Measurements from ENCODE around the gene PLTP. TPM values are rescaled to one million over a fixed set of nuclear protein-coding genes. Genes with fewer than 3 reads are reported as not detected.
A peak's percentile ranks its signal among the peaks of the same experiment; 100 is the strongest.

PLTP gene
- total RNA-seq, 1 experiment from 2014 or later = 15.6 TPM

GRCh38 chr20:45948261-45948733, 36.3 kb upstream of the PLTP start:
- DNase-seq = no peak
- H3K4me1 ChIP-seq = peaks cover 20% of the 10 kb centered on the region
- H3K4me3 ChIP-seq = no peak overlapping the region
- peak overlapping the region; percentile 1; the same call in 1 of the 2 replicates for H3K27ac ChIP-seq
- H3K36me3 ChIP-seq = peaks cover 78% of the 10 kb centered on the region
- H3K9me3 ChIP-seq (replicated peaks) = no peaks in the 10 kb centered on the region
- H3K27me3 ChIP-seq = no peaks in the 10 kb centered on the region

GRCh38 chr20:45947110-45947866, 35.3 kb upstream of the PLTP start:
- no peaks in the 10 kb centered on the region for H3K27me3 ChIP-seq
- H3K9me3 ChIP-seq (replicated peaks) = no peaks in the 10 kb centered on the region
- peaks cover 20% of the 10 kb centered on the region for H3K4me1 ChIP-seq
- no peak for DNase-seq
- H3K27ac ChIP-seq = no peak overlapping the region
- H3K36me3 ChIP-seq = peaks cover 76% of the 10 kb centered on the region
- H3K4me3 ChIP-seq = no peak overlapping the region

GRCh38 chr20:45946149-45946970, 34.4 kb upstream of the PLTP start:
- H3K27me3 ChIP-seq = no peaks in the 10 kb centered on the region
- no peak for DNase-seq
- no peaks in the 10 kb centered on the region for H3K9me3 ChIP-seq (replicated peaks)
- peaks cover 76% of the 10 kb centered on the region for H3K36me3 ChIP-seq
- H3K4me1 ChIP-seq = peaks cover 11% of the 10 kb centered on the region
- H3K4me3 ChIP-seq = no peak overlapping the region
- H3K27ac ChIP-seq = no peak overlapping the region

- DNase-seq = no peak
- Histone ChIP-seq H3K36me3 (peaks cover 80% of the 10 kb centered on the region), H3K4me3 (no peak overlapping the region), H3K4me1 (peaks cover 5% of the 10 kb centered on the region; the same call in 1 of the 2 replicates), H3K27me3 (no peaks in the 10 kb centered on the region), H3K27ac (no peak overlapping the region), H3K9me3 (replicated peaks) (no peaks in the 10 kb centered on the region)
Measured at GRCh38 chr20:45945678-45946148, 33.8 kb upstream of the PLTP start.

- H3K4me1 ChIP-seq = peaks cover 5% of the 10 kb centered on the region; the same call in 1 of the 2 replicates
- H3K36me3 ChIP-seq = peaks cover 77% of the 10 kb centered on the region
- H3K9me3 ChIP-seq (replicated peaks) = no peaks in the 10 kb centered on the region
- H3K27me3 ChIP-seq = no peaks in the 10 kb centered on the region
- DNase-seq = no peak
- no peak overlapping the region for H3K4me3 ChIP-seq
- H3K27ac ChIP-seq = no peak overlapping the region
Measured at GRCh38 chr20:45944965-45945677, 33.2 kb upstream of the PLTP start.

GRCh38 chr20:45944151-45944964, 32.4 kb upstream of the PLTP start:
- Histone ChIP-seq H3K27me3 (no peaks in the 10 kb centered on the region), H3K9me3 (replicated peaks) (no peaks in the 10 kb centered on the region), H3K4me3 (no peak overlapping the region), H3K4me1 (peaks cover 5% of the 10 kb centered on the region; the same call in 1 of the 2 replicates), H3K27ac (no peak overlapping the region), H3K36me3 (peaks cover 80% of the 10 kb centered on the region)
- no peak for DNase-seq

- Histone ChIP-seq H3K27me3 (no peaks in the 10 kb centered on the region), H3K9me3 (replicated peaks) (no peaks in the 10 kb centered on the region), H3K36me3 (peaks cover 81% of the 10 kb centered on the region), H3K4me1 (peaks cover 1% of the 10 kb centered on the region; the same call in 1 of the 2 replicates), H3K4me3 (no peak overlapping the region), H3K27ac (no peak overlapping the region)
- no peak for DNase-seq
Measured at GRCh38 chr20:45943613-45944012, 31.7 kb upstream of the PLTP start.

- H3K27me3 ChIP-seq = no peaks in the 10 kb centered on the region
- no peak for DNase-seq
Measured at GRCh38 chr20:45940469-45940868, 28.5 kb upstream of the PLTP start.

GRCh38 chr20:45940053-45940452, 28.1 kb upstream of the PLTP start:
- Histone ChIP-seq H3K4me1 (no peaks in the 10 kb centered on the region; the same call in none of the 2 replicates), H3K36me3 (peaks cover 53% of the 10 kb centered on the region), H3K27ac (no peak overlapping the region), H3K27me3 (no peaks in the 10 kb centered on the region), H3K9me3 (replicated peaks) (no peaks in the 10 kb centered on the region), H3K4me3 (no peak overlapping the region)
- no peak for DNase-seq

More at GRCh38 chr20:45940469-45940868, 28.5 kb upstream of the PLTP start:
- no peak overlapping the region for H3K27ac ChIP-seq
- H3K9me3 ChIP-seq (replicated peaks) = no peaks in the 10 kb centered on the region
- no peaks in the 10 kb centered on the region; the same call in none of the 2 replicates for H3K4me1 ChIP-seq
- H3K36me3 ChIP-seq = peaks cover 57% of the 10 kb centered on the region
- H3K4me3 ChIP-seq = no peak overlapping the region

GRCh38 chr20:45938727-45939438, 26.9 kb upstream of the PLTP start:
- Histone ChIP-seq H3K27me3 (no peaks in the 10 kb centered on the region), H3K9me3 (replicated peaks) (no peaks in the 10 kb centered on the region), H3K36me3 (peaks cover 41% of the 10 kb centered on the region), H3K4me1 (no peaks in the 10 kb centered on the region; the same call in none of the 2 replicates), H3K4me3 (no peak overlapping the region), H3K27ac (no peak overlapping the region)
- DNase-seq = no peak

GRCh38 chr20:45937765-45938164, 25.8 kb upstream of the PLTP start:
- Histone ChIP-seq H3K4me3 (no peak overlapping the region), H3K4me1 (peaks cover 3% of the 10 kb centered on the region), H3K27me3 (no peaks in the 10 kb centered on the region), H3K36me3 (peaks cover 30% of the 10 kb centered on the region), H3K27ac (peak overlapping the region; percentile 18), H3K9me3 (replicated peaks) (no peaks in the 10 kb centered on the region)
- no peak for DNase-seq

- H3K9me3 ChIP-seq (replicated peaks) = no peaks in the 10 kb centered on the region
- DNase-seq = peak in 1 of 2 experiments; percentile 50
- peaks cover 3% of the 10 kb centered on the region for H3K4me1 ChIP-seq
Measured at GRCh38 chr20:45935416-45936046, 23.6 kb upstream of the PLTP start.

More at GRCh38 chr20:45935416-45936046, 23.6 kb upstream of the PLTP start:
- peaks cover 18% of the 10 kb centered on the region for H3K36me3 ChIP-seq
- peak overlapping the region; percentile 99 for H3K4me3 ChIP-seq
- no peaks in the 10 kb centered on the region for H3K27me3 ChIP-seq
- peak overlapping the region; percentile 100 for H3K27ac ChIP-seq
